DND-41 (cell line): Measurements from ENCODE around the gene CCDC73.
"Not testable (repeated sequence)": the region's sequence is repeated elsewhere in the genome, so short reads cannot be mapped to it uniquely, and the experiment has no call there.

ENCODE experiments used
- ATAC-seq: fragments of 200-7000 bp; cut with Tn5 transposase; 3 replicates; pipeline ENCODE4 v1.9.1; 2021; ENCODE audit warnings: low read depth; ENCODE audit not compliant: insufficient read depth
- DNase-seq: peaks from one replicate; pipeline ENCODE4 v3.0.0-alpha.2; 2020
- H2AFZ ChIP-seq: 2 replicates; pipeline ENCODE4 v1.6.0; 2012; ENCODE audit warnings: low read depth, low read length
- H3K27ac ChIP-seq: 2 replicates; pipeline ENCODE4 v1.5.1; 2012; ENCODE audit warnings: low read length, inconsistent platforms
- H3K27me3 ChIP-seq: fragments of 200-600 bp; sonication (generic); 2 replicates; pipeline ENCODE4 v1.6.0; 2012; ENCODE audit warnings: low read length, mild to moderate bottlenecking, inconsistent platforms; ENCODE audit not compliant: insufficient read depth, poor library complexity
- H3K36me3 ChIP-seq: 2 replicates; pipeline ENCODE4 v1.5.1; 2012; ENCODE audit warnings: low read length, inconsistent platforms; ENCODE audit not compliant: insufficient read depth
- H3K4me1 ChIP-seq: 2 replicates; pipeline ENCODE4 v1.5.1; 2012; ENCODE audit warnings: mild to moderate bottlenecking, low read length; ENCODE audit not compliant: insufficient read depth
- H3K4me2 ChIP-seq: 2 replicates; pipeline ENCODE4 v1.6.0; 2012; ENCODE audit warnings: mild to moderate bottlenecking, moderate library complexity, low read length, inconsistent platforms; ENCODE audit not compliant: insufficient read depth
- H3K4me3 ChIP-seq, 2 experiments: fragments of 200-600 bp in 1 of 2; shearing (Covaris generic) in 1 of 2; 2 replicates each; pipeline ENCODE4 v1.5.1; 2012 to 2016; ENCODE audit warnings: inconsistent platforms in 2 of 2, low read length in 2 of 2, mild to moderate bottlenecking in 2 of 2, low read depth in 1 of 2, moderate library complexity in 1 of 2
- H3K79me2 ChIP-seq: 2 replicates; pipeline ENCODE4 v1.6.0; 2012; ENCODE audit warnings: low read length, inconsistent platforms; ENCODE audit not compliant: insufficient read depth
- H3K9ac ChIP-seq: 2 replicates; pipeline ENCODE4 v1.6.0; 2012; ENCODE audit warnings: low read depth, mild to moderate bottlenecking, inconsistent platforms, low read length, moderate library complexity
- H3K9me3 ChIP-seq: 2 replicates; pipeline ENCODE4 v1.5.1; 2012; ENCODE audit warnings: low read length, moderate library complexity, mild to moderate bottlenecking, inconsistent platforms; ENCODE audit not compliant: insufficient read depth, severe bottlenecking
- H4K20me1 ChIP-seq: 2 replicates; pipeline ENCODE4 v1.6.0; 2012; ENCODE audit warnings: low read length; ENCODE audit not compliant: insufficient read depth
- CTCF ChIP-seq: IDR thresholded peaks from 2 replicates; pipeline ENCODE4 v1.5.1; 2012; ENCODE audit warnings: borderline replicate concordance, low read length, moderate library complexity, mild to moderate bottlenecking; ENCODE audit not compliant: poor library complexity, severe bottlenecking; ENCODE audit errors: extremely low read depth
- EZH2 ChIP-seq: IDR thresholded peaks from 3 replicates; pipeline ENCODE4 v1.6.1; 2012; ENCODE audit warnings: borderline replicate concordance, low read depth, mild to moderate bottlenecking, moderate library complexity, low read length, inconsistent platforms; ENCODE audit not compliant: severe bottlenecking

The CCDC73 gene

GRCh38 chr11:32606220-32606619, 188.2 kb downstream of the CCDC73 start:
- H3K27me3 ChIP-seq, result no peaks in the 10 kb centered on the region
- TF ChIP-seq EZH2, result no peak
- TF ChIP-seq CTCF, result no peak
- no peaks in the 10 kb centered on the region for H4K20me1 ChIP-seq
- H3K9me3 ChIP-seq, result peaks cover 16% of the 10 kb centered on the region
- ATAC-seq, result no peak; the same call in 2 of the 3 replicates
- no peaks in the 10 kb centered on the region for H3K79me2 ChIP-seq
- no peak for DNase-seq
- no peaks in the 10 kb centered on the region for H3K4me1 ChIP-seq
- H3K36me3 ChIP-seq, result peaks cover 66% of the 10 kb centered on the region
- no peak overlapping the region for H3K27ac ChIP-seq
- no peak overlapping the region for H3K4me3 ChIP-seq
- H3K4me2 ChIP-seq, result no peak overlapping the region
- H2AFZ ChIP-seq, result no peak overlapping the region
- H3K9ac ChIP-seq, result no peak overlapping the region

DNA sequence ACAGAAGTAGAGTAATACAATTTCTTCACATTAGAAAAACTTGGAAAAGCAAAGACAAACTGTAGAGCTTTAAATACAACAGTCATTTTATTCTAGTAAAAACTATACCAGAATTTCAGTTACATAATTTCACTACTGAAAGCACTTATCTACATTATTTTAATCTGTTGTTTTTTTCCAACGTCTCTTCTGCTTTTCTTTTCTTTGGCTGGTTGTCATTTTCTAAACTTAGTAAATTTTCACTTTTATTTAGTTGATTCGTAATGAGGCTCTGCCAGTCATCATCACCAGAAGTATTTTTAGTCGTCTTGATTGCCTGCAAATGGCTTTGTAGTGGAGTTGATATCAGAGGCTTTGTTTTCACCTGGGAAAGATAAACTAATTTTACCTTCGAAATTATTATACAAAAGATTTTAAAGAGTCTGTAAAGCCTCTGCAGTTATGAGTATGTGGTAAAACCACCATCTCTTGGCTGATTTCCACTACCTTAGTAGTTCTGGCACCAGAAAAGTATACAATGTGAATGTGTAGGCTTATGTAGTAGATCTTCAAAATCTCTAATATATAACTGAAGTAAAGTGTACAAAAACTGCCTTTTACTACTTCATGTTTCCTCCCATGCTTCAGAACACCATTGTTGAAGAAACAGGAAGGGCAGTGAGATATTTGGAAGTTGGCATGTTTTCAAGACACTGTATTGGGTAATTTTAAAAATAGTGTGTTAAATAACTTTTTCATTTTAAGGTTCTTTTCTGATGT, 191.6 kb downstream of the CCDC73 start:
- DNase-seq (no peak), ATAC-seq (no peak)
- peaks cover 3% of the 10 kb centered on the region; the same call in 1 of the 2 replicates for H3K4me1 ChIP-seq
- peaks cover 7% of the 10 kb centered on the region for H3K9me3 ChIP-seq
- H3K4me2 ChIP-seq, result no peak overlapping the region
- no peaks in the 10 kb centered on the region for H4K20me1 ChIP-seq
- H3K79me2 ChIP-seq, result peaks cover 22% of the 10 kb centered on the region
- H3K9ac ChIP-seq, result no peak overlapping the region
- H3K4me3 ChIP-seq, result no peak overlapping the region
- TF ChIP-seq EZH2 (no peak), CTCF (no peak)
- H3K36me3 ChIP-seq, result peaks cover 90% of the 10 kb centered on the region
- H3K27ac ChIP-seq, result no peak overlapping the region
- no peak overlapping the region for H2AFZ ChIP-seq
- no peaks in the 10 kb centered on the region for H3K27me3 ChIP-seq

DNA sequence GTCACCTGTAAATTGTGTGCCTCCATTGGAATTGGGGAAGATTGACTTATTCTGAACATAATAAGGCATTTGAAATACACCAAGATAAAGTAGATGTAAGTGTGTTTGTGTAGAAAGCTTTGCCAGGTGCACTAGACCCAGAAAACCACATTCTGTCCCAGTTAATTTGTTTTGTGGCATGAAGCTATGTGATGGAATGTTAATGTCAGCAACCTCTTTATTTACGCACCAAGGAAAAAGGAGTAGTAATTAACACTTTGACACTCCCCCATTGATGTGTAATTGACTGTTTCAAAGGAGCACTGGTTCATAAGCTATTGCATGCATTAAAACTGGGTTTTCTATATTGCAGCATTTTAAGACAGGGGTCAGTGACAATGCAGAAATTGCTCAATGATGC, 196.5 kb downstream of the CCDC73 start:
- H3K4me2 ChIP-seq, result no peak overlapping the region
- peaks cover 14% of the 10 kb centered on the region; the same call in 1 of the 2 replicates for H3K4me1 ChIP-seq
- peaks cover 3% of the 10 kb centered on the region; the same call in 1 of the 2 replicates for H4K20me1 ChIP-seq
- TF ChIP-seq EZH2 (no peak), CTCF (no peak)
- H3K9me3 ChIP-seq, result no peaks in the 10 kb centered on the region
- H3K27me3 ChIP-seq, result no peaks in the 10 kb centered on the region
- H3K27ac ChIP-seq, result peak overlapping the region; percentile 36
- no peak overlapping the region for H3K4me3 ChIP-seq
- H3K79me2 ChIP-seq, result peaks cover 52% of the 10 kb centered on the region
- H2AFZ ChIP-seq, result no peak overlapping the region
- peak; percentile 78 for ATAC-seq
- no peak overlapping the region for H3K9ac ChIP-seq
- DNase-seq, result no peak
- H3K36me3 ChIP-seq, result peaks cover 98% of the 10 kb centered on the region

DNA sequence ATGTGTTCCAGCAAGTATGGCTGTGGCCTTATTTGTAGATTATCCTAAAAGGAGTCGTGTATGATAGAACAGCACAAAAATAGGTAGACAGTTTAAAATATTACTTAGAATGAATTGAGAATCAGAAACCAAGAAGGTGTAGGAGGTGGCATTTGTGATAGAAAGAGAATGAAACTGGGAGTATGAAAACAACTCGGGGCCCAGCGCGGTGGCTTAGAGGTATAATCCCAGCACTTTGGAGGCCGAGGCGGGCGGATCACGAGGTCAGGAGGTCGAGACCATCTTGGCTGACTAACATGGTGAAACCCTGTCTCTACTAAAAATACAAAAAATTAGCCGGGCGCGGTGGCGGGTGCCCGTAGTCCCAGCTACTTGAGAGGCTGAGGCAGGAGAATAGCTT, 198.3 kb downstream of the CCDC73 start:
- H3K27ac ChIP-seq, H3K9ac ChIP-seq, H4K20me1 ChIP-seq, ATAC-seq, H3K27me3 ChIP-seq, H3K9me3 ChIP-seq, DNase-seq, H3K4me3 ChIP-seq, H3K4me2 ChIP-seq, H2AFZ ChIP-seq: not testable (repeated sequence)
- H3K79me2 ChIP-seq, result peaks cover 70% of the 10 kb centered on the region
- peaks cover 20% of the 10 kb centered on the region for H3K4me1 ChIP-seq
- peaks cover 98% of the 10 kb centered on the region for H3K36me3 ChIP-seq
